ENCODE measurements around the gene TTC32. TPM values are rescaled to one million over a fixed set of nuclear protein-coding genes. Genes with fewer than 3 reads are reported as not detected.

Gene TTC32
- total RNA-seq, result 10 to 100 TPM; 14.2 to 17.3 TPM

GRCh38 chr2:19901442-19902215 is at the start of gene TTC32:
Gene TTC32, minus strand, starts transcription at chr2:19901983. Its CDS starts 129 bp downstream, at chr2:19901854.
- peak; percentile 95 for DNase-seq
- ChIA-PET CTCF (interaction anchor here (1.0 kb wide), 1 partner anchor 113 kb away, joined by 3 read pairs; no protein-coding TSS in a partner anchor), POLR2A (interaction anchor here (1.0 to 2.3 kb wide), 3 partner anchors 150 to 1342 kb away, joined by 3 to 9 read pairs (median 5); partner anchors contain the start of genes LAPTM4A, RDH14 and RHOB)
- Mint-ChIP-seq H3K9me3 (peaks cover 8% of the 10 kb centered on the region), H3K27me3 (peaks cover 2% of the 10 kb centered on the region), H3K4me1 (ENCODE audit: low read depth) (peaks cover 38% of the 10 kb centered on the region), H3K4me3 (peak within 1 kb of the TSS; percentile 83), H3K36me3 (peaks cover 9% of the 10 kb centered on the region), H3K27ac (peak within 1 kb of the TSS; percentile 93)
- intact Hi-C loops (cut with micrococcal nuclease), result loop anchor here (1.0 to 2.0 kb wide), 7 partner anchors 33 to 921 kb away; partner anchors contain the start of genes HS1BP3, LAPTM4A, LDAH and WDR35

- Mint-ChIP-seq H3K4me3 (no peak overlapping the region), H3K4me1 (ENCODE audit: low read depth) (no peaks in the 10 kb centered on the region), H3K27me3 (no peaks in the 10 kb centered on the region), H3K27ac (no peak overlapping the region), H3K36me3 (peaks cover 11% of the 10 kb centered on the region), H3K9me3 (no peaks in the 10 kb centered on the region)
- ChIA-PET CTCF (interaction anchor here (0.7 kb wide), 1 partner anchor 20 kb away, joined by 3 read pairs; no protein-coding TSS in a partner anchor), POLR2A (no interaction called here)
- DNase-seq, result no peak
- intact Hi-C loops (cut with micrococcal nuclease), result no loop called here
Observed at GRCh38 chr2:19949071-19949470, 47.3 kb upstream of the TTC32 start.

GRCh38 chr2:19947184-19947940 is 45.6 kb upstream of the TTC32 start:
- no peaks in the 10 kb centered on the region for H3K9me3 Mint-ChIP-seq
- H3K36me3 Mint-ChIP-seq, result peaks cover 10% of the 10 kb centered on the region
- H3K27me3 Mint-ChIP-seq, result no peaks in the 10 kb centered on the region
- no peak overlapping the region for H3K27ac Mint-ChIP-seq
- intact Hi-C loops (cut with micrococcal nuclease), result no loop called here
- H3K4me1 Mint-ChIP-seq (ENCODE audit: low read depth), result no peaks in the 10 kb centered on the region
- DNase-seq, result no peak
- ChIA-PET CTCF (interaction anchor here (0.6 to 1.1 kb wide), 2 partner anchors 10 to 103 kb away, joined by 3 to 4 read pairs; no protein-coding TSS in a partner anchor), POLR2A (interaction anchor here (0.7 kb wide), 1 partner anchor 18 kb away, joined by 3 read pairs; no protein-coding TSS in a partner anchor)
- H3K4me3 Mint-ChIP-seq, result no peak overlapping the region

- Mint-ChIP-seq H3K4me1 (ENCODE audit: low read depth) (no peaks in the 10 kb centered on the region), H3K27ac (no peak overlapping the region), H3K4me3 (no peak overlapping the region), H3K36me3 (peaks cover 6% of the 10 kb centered on the region), H3K27me3 (no peaks in the 10 kb centered on the region), H3K9me3 (no peaks in the 10 kb centered on the region)
- CTCF ChIA-PET, result interaction anchor here (0.5 kb wide), 1 partner anchor 35 kb away, joined by 3 read pairs; no protein-coding TSS in a partner anchor
- DNase-seq, result no peak
- POLR2A ChIA-PET, result no interaction called here
- intact Hi-C loops (cut with micrococcal nuclease), result no loop called here
Observed at GRCh38 chr2:19944205-19944845, 42.5 kb upstream of the TTC32 start.

- POLR2A ChIA-PET, result no interaction called here
- DNase-seq, result no peak
- Mint-ChIP-seq H3K27me3 (no peaks in the 10 kb centered on the region), H3K36me3 (peaks cover 11% of the 10 kb centered on the region), H3K9me3 (no peaks in the 10 kb centered on the region), H3K4me3 (no peak overlapping the region), H3K4me1 (ENCODE audit: low read depth) (no peaks in the 10 kb centered on the region), H3K27ac (no peak overlapping the region)
- intact Hi-C loops (cut with micrococcal nuclease), result no loop called here
- CTCF ChIA-PET, result no interaction called here
Observed at GRCh38 chr2:19943189-19943588, 41.4 kb upstream of the TTC32 start.

DNA sequence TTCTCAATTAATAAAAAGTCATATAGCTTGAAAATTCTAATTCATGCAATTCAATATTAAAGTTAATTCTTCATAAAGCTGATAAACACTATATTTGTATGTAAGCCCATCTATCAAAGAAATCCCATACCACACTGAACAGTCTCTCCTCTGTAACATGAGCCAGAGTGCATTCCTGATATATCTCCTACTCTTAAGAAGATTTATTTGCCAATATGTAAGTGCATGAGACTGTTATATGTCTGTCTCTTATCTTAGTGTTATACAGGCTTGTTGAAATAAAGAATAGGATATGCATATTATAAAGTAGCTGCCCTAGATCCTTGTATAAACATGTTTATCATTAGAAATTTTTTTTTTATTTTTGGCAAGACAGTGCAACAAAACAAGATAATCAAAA is 40.4 kb upstream of the TTC32 start:
- DNase-seq, result no peak
- no peak overlapping the region for H3K27ac Mint-ChIP-seq
- H3K4me3 Mint-ChIP-seq, result no peak overlapping the region
- ChIA-PET CTCF (interaction anchor here (0.9 to 1.1 kb wide), 2 partner anchors 25 to 73 kb away, joined by 3 read pairs; no protein-coding TSS in a partner anchor), POLR2A (no interaction called here)
- H3K4me1 Mint-ChIP-seq (ENCODE audit: low read depth), result no peaks in the 10 kb centered on the region
- intact Hi-C loops (cut with micrococcal nuclease), result no loop called here
- H3K36me3 Mint-ChIP-seq, result peaks cover 18% of the 10 kb centered on the region
- H3K9me3 Mint-ChIP-seq, result no peaks in the 10 kb centered on the region
- H3K27me3 Mint-ChIP-seq, result no peaks in the 10 kb centered on the region

- intact Hi-C loops (cut with micrococcal nuclease), result no loop called here
- no peaks in the 10 kb centered on the region for H3K27me3 Mint-ChIP-seq
- no peak overlapping the region for H3K27ac Mint-ChIP-seq
- CTCF ChIA-PET, result no interaction called here
- H3K4me1 Mint-ChIP-seq (ENCODE audit: low read depth), result no peaks in the 10 kb centered on the region
- no peak for DNase-seq
- peaks cover 27% of the 10 kb centered on the region for H3K36me3 Mint-ChIP-seq
- POLR2A ChIA-PET, result no interaction called here
- no peaks in the 10 kb centered on the region for H3K9me3 Mint-ChIP-seq
- H3K4me3 Mint-ChIP-seq, result no peak overlapping the region
Observed at GRCh38 chr2:19937004-19937403, 35.2 kb upstream of the TTC32 start.

DNA sequence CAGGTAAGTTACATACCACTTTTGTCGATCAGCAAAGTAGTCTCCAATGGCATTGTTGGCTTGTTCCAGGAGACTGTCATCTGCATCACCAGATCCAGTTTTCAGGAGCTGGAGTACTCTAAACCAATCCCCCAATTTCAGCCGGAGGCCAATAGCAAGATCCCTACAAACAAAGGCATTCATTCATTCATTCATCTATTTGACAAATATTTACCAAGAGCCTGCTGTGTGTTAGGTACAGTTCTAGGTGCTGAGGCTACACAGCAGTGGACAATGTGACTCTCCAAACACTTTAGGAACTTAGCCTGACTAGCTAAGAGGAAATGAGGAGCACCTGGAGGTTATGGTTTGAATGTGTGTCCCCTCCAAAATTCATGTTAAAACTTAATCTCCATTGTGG is 34.4 kb upstream of the TTC32 start:
- intact Hi-C loops (cut with micrococcal nuclease), result no loop called here
- Mint-ChIP-seq H3K27me3 (no peaks in the 10 kb centered on the region), H3K36me3 (peaks cover 29% of the 10 kb centered on the region), H3K27ac (no peak overlapping the region), H3K4me3 (no peak overlapping the region), H3K4me1 (ENCODE audit: low read depth) (no peaks in the 10 kb centered on the region), H3K9me3 (no peaks in the 10 kb centered on the region)
- ChIA-PET POLR2A (no interaction called here), CTCF (interaction anchor here (1.2 to 1.9 kb wide), 2 partner anchors 19 to 79 kb away, joined by 3 to 5 read pairs; no protein-coding TSS in a partner anchor)
- DNase-seq, result no peak

DNA sequence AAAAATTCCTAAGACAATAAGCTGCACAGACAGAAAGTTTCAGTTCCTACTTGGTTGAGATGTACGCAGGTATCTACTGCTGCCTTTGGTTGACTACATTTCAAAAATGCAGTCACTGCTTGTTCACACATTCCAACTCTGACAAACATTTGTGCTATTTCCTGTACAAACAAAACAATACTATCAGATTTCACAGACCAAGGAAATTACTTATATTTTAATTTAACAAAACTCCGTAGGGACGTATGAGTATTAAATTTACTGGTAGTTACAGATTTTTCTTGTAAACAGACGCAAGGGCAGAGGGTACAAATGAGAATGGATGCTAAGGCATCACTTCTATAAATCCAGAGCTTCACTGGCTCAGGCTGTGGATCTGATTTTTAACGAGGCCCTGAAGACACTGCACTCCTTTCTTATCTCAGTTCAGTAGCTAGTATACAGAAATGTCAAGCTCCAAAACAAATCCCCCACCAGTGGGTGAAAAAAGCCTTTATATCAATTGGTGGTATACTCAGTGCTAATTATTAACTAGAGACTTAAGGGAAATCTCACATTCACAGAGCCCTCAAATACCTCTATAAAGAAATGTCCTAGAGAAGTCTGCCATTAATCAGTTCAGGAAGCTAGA is 31.7 kb upstream of the TTC32 start:
- ChIA-PET CTCF (no interaction called here), POLR2A (no interaction called here)
- no peak for DNase-seq
- no peaks in the 10 kb centered on the region for H3K4me1 Mint-ChIP-seq (ENCODE audit: low read depth)
- intact Hi-C loops (cut with micrococcal nuclease), result no loop called here
- H3K4me3 Mint-ChIP-seq, result no peak overlapping the region
- peaks cover 37% of the 10 kb centered on the region for H3K36me3 Mint-ChIP-seq
- no peaks in the 10 kb centered on the region for H3K27me3 Mint-ChIP-seq
- no peak overlapping the region for H3K27ac Mint-ChIP-seq
- peaks cover 9% of the 10 kb centered on the region for H3K9me3 Mint-ChIP-seq

DNA sequence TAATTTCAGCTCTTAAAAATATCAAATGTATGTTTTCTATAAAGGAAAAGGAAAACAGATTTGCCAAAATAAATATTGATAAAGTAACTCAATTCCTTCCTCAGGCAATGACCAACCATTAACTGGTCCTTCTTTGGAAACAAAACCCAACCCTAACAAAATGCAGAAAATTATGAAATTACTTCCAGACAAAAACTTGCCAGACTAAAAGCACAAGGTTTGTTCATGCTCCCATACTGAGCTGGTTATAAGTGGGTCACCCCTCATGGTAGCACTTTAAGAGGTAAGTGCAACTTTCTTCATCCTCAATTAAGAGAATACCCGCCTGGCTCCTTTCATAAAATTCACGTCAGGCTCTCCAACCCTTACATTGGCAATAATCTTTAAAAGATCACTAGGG is 31.1 kb upstream of the TTC32 start:
- CTCF ChIA-PET, result no interaction called here
- POLR2A ChIA-PET, result no interaction called here

DNA sequence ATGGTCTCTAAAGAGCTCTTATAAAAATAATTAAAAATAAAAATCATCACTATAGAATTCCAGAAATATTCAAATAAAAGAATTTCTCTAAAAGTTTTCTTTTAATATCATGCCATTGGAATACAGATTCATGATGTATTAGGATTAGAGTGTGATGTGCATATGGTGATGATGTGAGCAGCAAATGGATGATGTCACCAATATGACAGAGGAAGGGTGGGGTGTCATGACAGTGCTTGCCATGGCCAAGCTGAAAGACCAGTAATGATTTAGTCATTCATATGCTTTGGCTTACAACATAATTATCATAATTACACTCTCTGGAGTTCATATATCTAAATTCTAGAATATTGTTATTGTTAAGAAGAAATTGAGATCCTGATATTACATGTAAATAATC is 27.4 kb upstream of the TTC32 start:
- Mint-ChIP-seq H3K4me3 (no peak overlapping the region), H3K36me3 (peaks cover 56% of the 10 kb centered on the region), H3K27ac (no peak overlapping the region), H3K9me3 (peaks cover 36% of the 10 kb centered on the region), H3K4me1 (ENCODE audit: low read depth) (no peaks in the 10 kb centered on the region), H3K27me3 (no peaks in the 10 kb centered on the region)
- ChIA-PET CTCF (interaction anchor here (0.6 kb wide), 1 partner anchor 20 kb away, joined by 3 read pairs; no protein-coding TSS in a partner anchor), POLR2A (interaction anchor here (0.6 kb wide), 1 partner anchor 18 kb away, joined by 3 read pairs; no protein-coding TSS in a partner anchor)
- DNase-seq, result no peak
- intact Hi-C loops (cut with micrococcal nuclease), result no loop called here

More for the DNA sequence above, 31.1 kb upstream of the TTC32 start:
- Mint-ChIP-seq H3K36me3 (peaks cover 38% of the 10 kb centered on the region), H3K9me3 (peaks cover 14% of the 10 kb centered on the region), H3K4me1 (ENCODE audit: low read depth) (no peaks in the 10 kb centered on the region), H3K27ac (no peak overlapping the region), H3K4me3 (no peak overlapping the region), H3K27me3 (no peaks in the 10 kb centered on the region)
- DNase-seq, result no peak
- intact Hi-C loops (cut with micrococcal nuclease), result no loop called here

Data from activated CD4-positive, alpha-beta memory T cell treated with anti-CD3 and anti-CD28 coated beads for 36 hours (primary cell).